Left colon (tissue), 2 donors: Measurements from ENCODE around the gene P2RX7. TPM values are rescaled to one million over a fixed set of nuclear protein-coding genes. Genes with fewer than 3 reads are reported as not detected.
A peak's percentile ranks its signal among the peaks of the same experiment; 100 is the strongest.

Experiments
- ATAC-seq: fragments of 200-7000 bp; cut with Tn5 transposase; one replicate; pipeline ENCODE4 v1.9.1; 2020; ENCODE audit warnings: mild to moderate bottlenecking, moderate library complexity
- DNase-seq, 2 donors: peaks; one replicate each; pipeline ENCODE4 v3.0.0-alpha.2; 2020
- intact Hi-C, 2 donors: fragments of 100-400 bp; cut with DNase I in 1 of 2; cut with micrococcal nuclease in 1 of 2; formaldehyde crosslinking; loops; one replicate each; pipeline versions ENCODE4 v1.11.2 to v1.14.0; 2022; cut with DNase I, micrococcal nuclease
- total RNA-seq, 2 donors: library from RNA; stranded (reverse); fragmentation: NEBNext Ultra II Directional; extraction: Animal tissue kit (Norgen Biotek cat#: 25700); gene quantifications; one replicate each; pipeline ENCODE4 v1.2.1, GENCODE V29; 2021
- donor health status: DM: no; HTN: no; CAD: no.
- donor health status: DM: yes; HTN: yes; CAD: no.

The P2RX7 gene
- total RNA-seq, 2 donors from 2014 or later: 0.46 to 2.4 TPM

GRCh38 chr12:121107681-121108080, 25.0 kb upstream of the P2RX7 start:
- intact Hi-C loops: no loop called here
- ATAC-seq (no peak), DNase-seq (no peak)

GRCh38 chr12:121108492-121108891, 24.2 kb upstream of the P2RX7 start:
- DNase-seq (no peak), ATAC-seq (peak; percentile 68)
- intact Hi-C loops: no loop called here

- DNase-seq: peak; percentile 49 to 76
- intact Hi-C loops: no loop called here
- ATAC-seq: peak; percentile 67
Measured at GRCh38 chr12:121110211-121110940, 22.3 kb upstream of the P2RX7 start.

GRCh38 chr12:121111684-121112083, 21.0 kb upstream of the P2RX7 start:
- no peak for DNase-seq
- ATAC-seq: no peak
- intact Hi-C loops: no loop called here

- DNase-seq (no peak), ATAC-seq (no peak)
- intact Hi-C loops: no loop called here
Measured at GRCh38 chr12:121112496-121112895, 20.2 kb upstream of the P2RX7 start.

GRCh38 chr12:121113057-121113456, 19.6 kb upstream of the P2RX7 start:
- DNase-seq: no peak
- ATAC-seq: no peak
- intact Hi-C loops: no loop called here

GRCh38 chr12:121114019-121114639, 18.5 kb upstream of the P2RX7 start:
- ATAC-seq: no peak
- no peak for DNase-seq
- intact Hi-C loops: no loop called here

GRCh38 chr12:121114806-121115205, 17.9 kb upstream of the P2RX7 start:
- ATAC-seq: no peak
- intact Hi-C loops: no loop called here
- no peak for DNase-seq

- DNase-seq: no peak
Measured at GRCh38 chr12:121115530-121115929, 17.1 kb upstream of the P2RX7 start.

GRCh38 chr12:121116318-121117225, 16.1 kb upstream of the P2RX7 start:
- DNase-seq (no peak), ATAC-seq (no peak)
- intact Hi-C loops: no loop called here

More at GRCh38 chr12:121115530-121115929, 17.1 kb upstream of the P2RX7 start:
- intact Hi-C loops: no loop called here
- peak; percentile 97 for ATAC-seq

GRCh38 chr12:121117226-121117777, 15.4 kb upstream of the P2RX7 start:
- DNase-seq (no peak), ATAC-seq (no peak)
- intact Hi-C loops: no loop called here

GRCh38 chr12:121120323-121120722, 12.4 kb upstream of the P2RX7 start:
- ATAC-seq (no peak), DNase-seq (no peak)
- intact Hi-C loops: no loop called here

GRCh38 chr12:121120989-121121755, 11.5 kb upstream of the P2RX7 start:
- intact Hi-C loops: no loop called here
- no peak for ATAC-seq
- DNase-seq: no peak

GRCh38 chr12:121121805-121122204, 10.9 kb upstream of the P2RX7 start:
- intact Hi-C loops: no loop called here
- no peak for ATAC-seq
- DNase-seq: no peak

GRCh38 chr12:121123488-121123887, 9.2 kb upstream of the P2RX7 start:
- no peak for DNase-seq
- intact Hi-C loops: no loop called here
- no peak for ATAC-seq

GRCh38 chr12:121124402-121125109, 8.1 kb upstream of the P2RX7 start:
- intact Hi-C loops: no loop called here
- ATAC-seq: peak; percentile 37
- no peak for DNase-seq

GRCh38 chr12:121127501-121127900, 5.2 kb upstream of the P2RX7 start:
- ATAC-seq: peak; percentile 47
- intact Hi-C loops: no loop called here
- no peak for DNase-seq
